ENCODE data around the gene TOX3.

GRCh38 chr16:52539191-52539590, 7.8 kb downstream of the TOX3 start:
- no peak for TF ChIP-seq RAD21 (conservative IDR thresholded peaks at IDR 0.05)
- TF ChIP-seq, protein P1, sequence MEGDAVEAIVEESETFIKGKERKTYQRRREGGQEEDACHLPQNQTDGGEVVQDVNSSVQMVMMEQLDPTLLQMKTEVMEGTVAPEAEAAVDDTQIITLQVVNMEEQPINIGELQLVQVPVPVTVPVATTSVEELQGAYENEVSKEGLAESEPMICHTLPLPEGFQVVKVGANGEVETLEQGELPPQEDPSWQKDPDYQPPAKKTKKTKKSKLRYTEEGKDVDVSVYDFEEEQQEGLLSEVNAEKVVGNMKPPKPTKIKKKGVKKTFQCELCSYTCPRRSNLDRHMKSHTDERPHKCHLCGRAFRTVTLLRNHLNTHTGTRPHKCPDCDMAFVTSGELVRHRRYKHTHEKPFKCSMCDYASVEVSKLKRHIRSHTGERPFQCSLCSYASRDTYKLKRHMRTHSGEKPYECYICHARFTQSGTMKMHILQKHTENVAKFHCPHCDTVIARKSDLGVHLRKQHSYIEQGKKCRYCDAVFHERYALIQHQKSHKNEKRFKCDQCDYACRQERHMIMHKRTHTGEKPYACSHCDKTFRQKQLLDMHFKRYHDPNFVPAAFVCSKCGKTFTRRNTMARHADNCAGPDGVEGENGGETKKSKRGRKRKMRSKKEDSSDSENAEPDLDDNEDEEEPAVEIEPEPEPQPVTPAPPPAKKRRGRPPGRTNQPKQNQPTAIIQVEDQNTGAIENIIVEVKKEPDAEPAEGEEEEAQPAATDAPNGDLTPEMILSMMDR (IDR thresholded peaks at IDR 0.05; ENCODE audit: poor library complexity, severe bottlenecking), result no peak
- no peak for TF ChIP-seq EP300 (conservative IDR thresholded peaks at IDR 0.05; ENCODE audit: poor library complexity, severe bottlenecking)
- no peak for TF ChIP-seq TAF1 (IDR thresholded peaks at IDR 0.05; ENCODE audit: low read depth)
- TF ChIP-seq EZH2 (IDR thresholded peaks at IDR 0.05; ENCODE audit: borderline replicate concordance, insufficient read depth, low read length, poor library complexity, severe bottlenecking), result no peak
- TF ChIP-seq MXI1 (conservative IDR thresholded peaks at IDR 0.05; ENCODE audit: poor library complexity, severe bottlenecking), result no peak
- no peak for TF ChIP-seq POLR2AphosphoS5 (IDR thresholded peaks at IDR 0.05)
- no peak for TF ChIP-seq SMC3 (conservative IDR thresholded peaks at IDR 0.05; ENCODE audit: poor library complexity)
- TF ChIP-seq REST (IDR thresholded peaks at IDR 0.05; ENCODE audit: borderline replicate concordance), result no peak
